GM12878 (cell line): ENCODE measurements around the gene ANO4. TPM values are rescaled to one million over a fixed set of nuclear protein-coding genes. Genes with fewer than 3 reads are reported as not detected.

Experiments
- ATAC-seq: fragments of 200-7000 bp; cut with Tn5 transposase; 3 replicates; pipeline ENCODE4 v1.9.1; 2020; ENCODE audit warnings: mild to moderate bottlenecking, moderate library complexity
- BruUV-seq: library from RNA; stranded (reverse); fragments of 400-500 nt; replicated peaks from 2 replicates; lab custom pipeline; 2021; lab: Mats Ljungman, UMichigan
- CTCF ChIA-PET: fragments of 300-600 bp; sonication (Branson Sonifier 250); formaldehyde crosslinking; extraction: SDS; loops from one replicate; lab custom pipeline; 2021; ENCODE audit warnings: inconsistent platforms; lab: Yijun Ruan, JAX
- POLR2A ChIA-PET: fragments of 350-600 bp; formaldehyde crosslinking; extraction: SDS; loops from one replicate; lab custom pipeline; 2021; ENCODE audit warnings: inconsistent platforms; lab: Charles Lee
- RAD21 ChIA-PET: fragments of 300-600 bp; sonication (Branson Sonifier 250); formaldehyde crosslinking; loops from one replicate; lab custom pipeline; 2023; ENCODE audit warnings: antibody characterized with exemption; ENCODE audit not compliant: unreplicated experiment; lab: Charles Lee
- SMC1A ChIA-PET: fragments of 300-600 bp; sonication (Branson Sonifier 250); formaldehyde crosslinking; loops from one replicate; lab custom pipeline; 2023; ENCODE audit not compliant: unreplicated experiment, uncharacterized antibody; lab: Charles Lee
- DNase-seq: peaks from one replicate; pipeline ENCODE4 v3.0.0-alpha.2; 2011; ENCODE audit warnings: low read depth, low spot score
- FAIRE-seq: peaks from 3 replicates; lab custom pipeline; 2011; peaks lifted over from hg19 to GRCh38; lab: Jason Lieb, UNC
- H2AFZ ChIP-seq: 2 replicates; pipeline ENCODE4 v1.6.0; 2011; ENCODE audit warnings: low read depth, low read length, control low read depth; ENCODE audit not compliant: control insufficient read depth
- H3K27ac ChIP-seq: 2 replicates; pipeline ENCODE4 v1.5.1; 2011; ENCODE audit warnings: control low read depth; ENCODE audit not compliant: control insufficient read depth, insufficient read depth
- H3K27me3 ChIP-seq, 2 experiments: replicated peaks in 1 of 2; 2 replicates each; pipeline versions ENCODE4 v1.6.0 to v1.6.1; 2011; ENCODE audit warnings: low read length in 1 of 2; ENCODE audit not compliant: control insufficient read depth in 2 of 2, insufficient read depth in 2 of 2
- H3K36me3 ChIP-seq, 2 experiments: 2 replicates each; pipeline ENCODE4 v1.5.1; 2011; ENCODE audit warnings: low read length in 1 of 2; ENCODE audit not compliant: control insufficient read depth in 2 of 2, insufficient read depth in 2 of 2
- H3K4me1 ChIP-seq: 2 replicates; pipeline ENCODE4 v1.6.1; 2011; ENCODE audit warnings: mild to moderate bottlenecking, low read length, moderate library complexity, mixed read lengths; ENCODE audit not compliant: control insufficient read depth, insufficient read depth
- H3K4me2 ChIP-seq: 2 replicates; pipeline ENCODE4 v1.6.0; 2011; ENCODE audit warnings: control low read depth; ENCODE audit not compliant: control insufficient read depth, insufficient read depth
- H3K4me3 ChIP-seq: fragments of 200-600 bp; sonication (generic); 2 replicates; pipeline ENCODE4 v1.5.1; 2016
- H3K79me2 ChIP-seq: 2 replicates; pipeline ENCODE4 v1.6.0; 2011; ENCODE audit warnings: low read length; ENCODE audit not compliant: control insufficient read depth, insufficient read depth
- H3K9ac ChIP-seq: 2 replicates; pipeline ENCODE4 v1.8.0; 2011; ENCODE audit warnings: low read length, control low read depth, mixed read lengths; ENCODE audit not compliant: control insufficient read depth, insufficient read depth
- H3K9me3 ChIP-seq: replicated peaks from 3 replicates; pipeline ENCODE4 v1.5.1; 2011; ENCODE audit warnings: mild to moderate bottlenecking, low read length; ENCODE audit not compliant: control insufficient read depth, insufficient read depth
- H4K20me1 ChIP-seq: 2 replicates; pipeline ENCODE4 v1.6.0; 2011; ENCODE audit not compliant: control insufficient read depth, insufficient read depth
- CBX5 ChIP-seq: sonication (generic); IDR thresholded peaks from 2 replicates; pipeline ENCODE4 v1.6.1; 2016; ENCODE audit warnings: low read depth, moderate library complexity, mild to moderate bottlenecking, inconsistent platforms
- EP300 ChIP-seq, 2 experiments: fragments of 150-350 bp in 1 of 2; IDR thresholded peaks; 2 replicates each; pipeline ENCODE4 v1.6.1; 2011 to 2012; ENCODE audit warnings: low read depth in 2 of 2, low read length in 2 of 2, borderline replicate concordance in 1 of 2, improper control_type of control experiment in 1 of 2, inconsistent platforms in 1 of 2; ENCODE audit not compliant: control insufficient read depth in 1 of 2
- FOXM1 ChIP-seq: IDR thresholded peaks from 2 replicates; pipeline ENCODE4 v1.6.1; 2012; ENCODE audit warnings: low read depth, mild to moderate bottlenecking, inconsistent platforms, low read length, moderate library complexity
- GABPA ChIP-seq: IDR thresholded peaks from 2 replicates; pipeline ENCODE4 v1.6.1; 2014; ENCODE audit warnings: antibody characterized with exemption, low read depth, mild to moderate bottlenecking, inconsistent platforms
- MXI1 ChIP-seq: fragments of 150-350 bp; IDR thresholded peaks from 2 replicates; pipeline ENCODE4 v1.6.1; 2011; ENCODE audit warnings: low read depth, mild to moderate bottlenecking, inconsistent platforms, low read length, improper control_type of control experiment
- NFXL1 ChIP-seq: fragments of 450-650 bp; IDR thresholded peaks from 2 replicates; pipeline ENCODE4 v1.6.1; 2017; ENCODE audit warnings: antibody characterized with exemption, mild to moderate bottlenecking, borderline replicate concordance
- PAX5 ChIP-seq: IDR thresholded peaks from 2 replicates; pipeline ENCODE4 v1.6.1; 2011; ENCODE audit warnings: low read depth, low read length, borderline replicate concordance
- PML ChIP-seq: IDR thresholded peaks from 2 replicates; pipeline ENCODE4 v1.6.1; 2012; ENCODE audit warnings: low read length, inconsistent platforms
- TCF12 ChIP-seq: IDR thresholded peaks from 2 replicates; pipeline ENCODE4 v1.6.1; 2011; ENCODE audit warnings: low read depth, mild to moderate bottlenecking, low read length
- TCF7 ChIP-seq: IDR thresholded peaks from 2 replicates; pipeline ENCODE4 v1.6.1; 2014; ENCODE audit warnings: antibody characterized with exemption, borderline replicate concordance
- YY1 ChIP-seq: IDR thresholded peaks from 2 replicates; pipeline ENCODE4 v1.6.1; 2011; ENCODE audit warnings: low read depth, mild to moderate bottlenecking, low read length
- ZNF207 ChIP-seq: fragments of 450-650 bp; IDR thresholded peaks from 2 replicates; pipeline ENCODE4 v1.6.1; 2014; ENCODE audit warnings: antibody characterized with exemption, mild to moderate bottlenecking, borderline replicate concordance
- WGBS: methylation state at CpG from one replicate; pipeline ENCODE4 v1.1.6; 2016; ENCODE audit warnings: low lambda C conversion rate; ENCODE audit not compliant: insufficient replicate concordance, insufficient coverage; ENCODE audit errors: missing lambda C conversion rate; 5-methylcytosine and 5-hydroxymethylcytosine counted together
- in situ Hi-C: fragments of 300-500 bp; cut with MboI; formaldehyde crosslinking; loops from 9 replicates; pipeline ENCODE4 v1.14.3; 2018; ENCODE audit warnings: mixed read lengths
- intact Hi-C: fragments of 100-400 bp; cut with micrococcal nuclease; formaldehyde crosslinking; loops from one replicate; pipeline ENCODE4 v1.14.2; 2022; ENCODE audit not compliant: unreplicated experiment
- polyA plus RNA-seq, 11 experiments: library from polyadenylated mRNA; depleted of rRNA in 4 of 11; unstranded in 6 of 11; stranded (reverse) in 5 of 11; fragments of >200 nt; fragmentation: Nextera tagmentation in 4 of 11; fragmentation: Illumina TruSeq in 1 of 11; extraction: Ambion mirVana in 4 of 11; extraction: Trizol in 1 of 11; gene quantifications; 1 replicate in 1 of 11; 2 replicates in 10 of 11; pipeline versions ENCODE4 v1.2.1 to v1.2.3, GENCODE V29; 2011 to 2016; ENCODE audit warnings: inconsistent platforms in 2 of 11, missing spikeins in 2 of 11, low read depth in 1 of 11
- total RNA-seq, 4 experiments: library from RNA; depleted of rRNA in 3 of 4; stranded (reverse); fragments of >200 nt in 3 of 4; fragmentation: Illumina TruSeq in 1 of 4; extraction: Trizol in 1 of 4; gene quantifications; 2 replicates each; pipeline versions ENCODE4 v1.2.1 to v1.2.3, GENCODE V29; 2013 to 2021
- TF ChIP-seq, protein P1 (sequence below): fragments of 450-650 bp; IDR thresholded peaks from 2 replicates; pipeline ENCODE4 v1.6.1; 2016; ENCODE audit warnings: mild to moderate bottlenecking
- TF ChIP-seq, protein P2 (sequence below): fragments of 450-650 bp; IDR thresholded peaks from 2 replicates; pipeline ENCODE4 v1.6.1; 2014; ENCODE audit warnings: mild to moderate bottlenecking
- TF ChIP-seq, protein P3 (sequence below): fragments of 450-650 bp; IDR thresholded peaks from 2 replicates; pipeline ENCODE4 v1.6.1; 2017; ENCODE audit warnings: mild to moderate bottlenecking, low read depth, inconsistent platforms; ENCODE audit not compliant: poor library complexity, severe bottlenecking
- TF ChIP-seq, protein P4 (sequence below): fragments of 450-650 bp; IDR thresholded peaks from 2 replicates; pipeline ENCODE4 v1.6.1; 2017; ENCODE audit warnings: low read depth, mild to moderate bottlenecking, moderate library complexity
- TF ChIP-seq, protein P5 (sequence below): fragments of 450-650 bp; IDR thresholded peaks from 2 replicates; pipeline ENCODE4 v1.6.1; 2018; ENCODE audit warnings: borderline replicate concordance, mild to moderate bottlenecking; ENCODE audit not compliant: partially characterized antibody

The ANO4 gene
- total and polyA plus RNA-seq, 10 of the 15 experiments (the other 5 are each of a cell fraction or from before 2014, with no cell fraction given), result not detected

DNA sequence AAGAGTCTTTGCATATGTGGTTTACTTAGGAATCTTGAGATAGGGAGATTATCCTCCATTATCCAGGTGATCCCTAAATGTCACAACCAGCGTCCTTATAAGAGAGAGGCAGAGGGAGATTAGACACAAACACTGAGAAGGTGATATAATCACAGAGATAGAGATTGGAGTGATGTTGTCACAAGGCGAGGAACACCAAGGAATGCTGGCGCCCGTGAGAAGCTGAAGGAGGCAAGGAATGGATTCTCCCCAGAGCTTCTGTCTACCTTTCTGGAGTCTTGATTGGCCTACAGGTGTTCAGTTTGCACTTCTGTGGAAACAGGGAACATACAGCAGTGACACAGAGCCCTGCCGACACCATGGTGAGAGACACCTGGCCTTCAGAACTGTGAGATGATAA, 101.6 kb downstream of the ANO4 start:
- H3K79me2 ChIP-seq, result no peaks in the 10 kb centered on the region
- intact Hi-C loops (no loop called here), in situ Hi-C loops (no loop called here)
- no peak overlapping the region for H3K27ac ChIP-seq
- no peak for ATAC-seq
- no peak overlapping the region for H3K4me2 ChIP-seq
- POLR2A ChIA-PET, result no interaction called here
- RAD21 ChIA-PET, result no interaction called here
- no peak for DNase-seq
- FAIRE-seq, result no peak
- TF ChIP-seq PML (no peak), YY1 (no peak), CBX5 (no peak), EP300 (IDR thresholded peaks at IDR 0.05; ENCODE audit: borderline replicate concordance in 1 of 2, control insufficient read depth in 1 of 2, low read depth in 2 of 2, low read length in 2 of 2) (no peak), PAX5 (no peak), MXI1 (no peak), NFXL1 (no peak), FOXM1 (no peak), TCF12 (no peak), GABPA (no peak), ZNF207 (no peak), TCF7 (no peak)
- TF ChIP-seq, protein P1, sequence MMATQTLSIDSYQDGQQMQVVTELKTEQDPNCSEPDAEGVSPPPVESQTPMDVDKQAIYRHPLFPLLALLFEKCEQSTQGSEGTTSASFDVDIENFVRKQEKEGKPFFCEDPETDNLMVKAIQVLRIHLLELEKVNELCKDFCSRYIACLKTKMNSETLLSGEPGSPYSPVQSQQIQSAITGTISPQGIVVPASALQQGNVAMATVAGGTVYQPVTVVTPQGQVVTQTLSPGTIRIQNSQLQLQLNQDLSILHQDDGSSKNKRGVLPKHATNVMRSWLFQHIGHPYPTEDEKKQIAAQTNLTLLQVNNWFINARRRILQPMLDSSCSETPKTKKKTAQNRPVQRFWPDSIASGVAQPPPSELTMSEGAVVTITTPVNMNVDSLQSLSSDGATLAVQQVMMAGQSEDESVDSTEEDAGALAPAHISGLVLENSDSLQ, result no peak
- TF ChIP-seq, protein P2, sequence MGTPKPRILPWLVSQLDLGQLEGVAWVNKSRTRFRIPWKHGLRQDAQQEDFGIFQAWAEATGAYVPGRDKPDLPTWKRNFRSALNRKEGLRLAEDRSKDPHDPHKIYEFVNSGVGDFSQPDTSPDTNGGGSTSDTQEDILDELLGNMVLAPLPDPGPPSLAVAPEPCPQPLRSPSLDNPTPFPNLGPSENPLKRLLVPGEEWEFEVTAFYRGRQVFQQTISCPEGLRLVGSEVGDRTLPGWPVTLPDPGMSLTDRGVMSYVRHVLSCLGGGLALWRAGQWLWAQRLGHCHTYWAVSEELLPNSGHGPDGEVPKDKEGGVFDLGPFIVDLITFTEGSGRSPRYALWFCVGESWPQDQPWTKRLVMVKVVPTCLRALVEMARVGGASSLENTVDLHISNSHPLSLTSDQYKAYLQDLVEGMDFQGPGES, result no peak
- TF ChIP-seq, protein P3, sequence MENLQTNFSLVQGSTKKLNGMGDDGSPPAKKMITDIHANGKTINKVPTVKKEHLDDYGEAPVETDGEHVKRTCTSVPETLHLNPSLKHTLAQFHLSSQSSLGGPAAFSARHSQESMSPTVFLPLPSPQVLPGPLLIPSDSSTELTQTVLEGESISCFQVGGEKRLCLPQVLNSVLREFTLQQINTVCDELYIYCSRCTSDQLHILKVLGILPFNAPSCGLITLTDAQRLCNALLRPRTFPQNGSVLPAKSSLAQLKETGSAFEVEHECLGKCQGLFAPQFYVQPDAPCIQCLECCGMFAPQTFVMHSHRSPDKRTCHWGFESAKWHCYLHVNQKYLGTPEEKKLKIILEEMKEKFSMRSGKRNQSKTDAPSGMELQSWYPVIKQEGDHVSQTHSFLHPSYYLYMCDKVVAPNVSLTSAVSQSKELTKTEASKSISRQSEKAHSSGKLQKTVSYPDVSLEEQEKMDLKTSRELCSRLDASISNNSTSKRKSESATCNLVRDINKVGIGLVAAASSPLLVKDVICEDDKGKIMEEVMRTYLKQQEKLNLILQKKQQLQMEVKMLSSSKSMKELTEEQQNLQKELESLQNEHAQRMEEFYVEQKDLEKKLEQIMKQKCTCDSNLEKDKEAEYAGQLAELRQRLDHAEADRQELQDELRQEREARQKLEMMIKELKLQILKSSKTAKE, result no peak
- TF ChIP-seq, protein P4, sequence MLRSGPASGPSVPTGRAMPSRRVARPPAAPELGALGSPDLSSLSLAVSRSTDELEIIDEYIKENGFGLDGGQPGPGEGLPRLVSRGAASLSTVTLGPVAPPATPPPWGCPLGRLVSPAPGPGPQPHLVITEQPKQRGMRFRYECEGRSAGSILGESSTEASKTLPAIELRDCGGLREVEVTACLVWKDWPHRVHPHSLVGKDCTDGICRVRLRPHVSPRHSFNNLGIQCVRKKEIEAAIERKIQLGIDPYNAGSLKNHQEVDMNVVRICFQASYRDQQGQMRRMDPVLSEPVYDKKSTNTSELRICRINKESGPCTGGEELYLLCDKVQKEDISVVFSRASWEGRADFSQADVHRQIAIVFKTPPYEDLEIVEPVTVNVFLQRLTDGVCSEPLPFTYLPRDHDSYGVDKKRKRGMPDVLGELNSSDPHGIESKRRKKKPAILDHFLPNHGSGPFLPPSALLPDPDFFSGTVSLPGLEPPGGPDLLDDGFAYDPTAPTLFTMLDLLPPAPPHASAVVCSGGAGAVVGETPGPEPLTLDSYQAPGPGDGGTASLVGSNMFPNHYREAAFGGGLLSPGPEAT, result no peak
- TF ChIP-seq, protein P5, sequence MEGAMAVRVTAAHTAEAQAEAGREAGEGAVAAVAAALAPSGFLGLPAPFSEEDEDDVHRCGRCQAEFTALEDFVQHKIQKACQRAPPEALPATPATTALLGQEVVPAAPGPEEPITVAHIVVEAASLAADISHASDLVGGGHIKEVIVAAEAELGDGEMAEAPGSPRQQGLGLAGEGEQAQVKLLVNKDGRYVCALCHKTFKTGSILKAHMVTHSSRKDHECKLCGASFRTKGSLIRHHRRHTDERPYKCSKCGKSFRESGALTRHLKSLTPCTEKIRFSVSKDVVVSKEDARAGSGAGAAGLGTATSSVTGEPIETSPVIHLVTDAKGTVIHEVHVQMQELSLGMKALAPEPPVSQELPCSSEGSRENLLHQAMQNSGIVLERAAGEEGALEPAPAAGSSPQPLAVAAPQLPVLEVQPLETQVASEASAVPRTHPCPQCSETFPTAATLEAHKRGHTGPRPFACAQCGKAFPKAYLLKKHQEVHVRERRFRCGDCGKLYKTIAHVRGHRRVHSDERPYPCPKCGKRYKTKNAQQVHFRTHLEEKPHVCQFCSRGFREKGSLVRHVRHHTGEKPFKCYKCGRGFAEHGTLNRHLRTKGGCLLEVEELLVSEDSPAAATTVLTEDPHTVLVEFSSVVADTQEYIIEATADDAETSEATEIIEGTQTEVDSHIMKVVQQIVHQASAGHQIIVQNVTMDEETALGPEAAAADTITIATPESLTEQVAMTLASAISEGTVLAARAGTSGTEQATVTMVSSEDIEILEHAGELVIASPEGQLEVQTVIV, result no peak
- no peak overlapping the region for H3K4me3 ChIP-seq
- H3K9me3 ChIP-seq, result no peaks in the 10 kb centered on the region
- WGBS, result 54% methylated on average over 5 of the region's 5 CpGs
- no peaks in the 10 kb centered on the region for H3K36me3 ChIP-seq
- H2AFZ ChIP-seq, result no peak overlapping the region
- H3K4me1 ChIP-seq, result no peaks in the 10 kb centered on the region
- no peak overlapping the region for H3K9ac ChIP-seq
- BruUV-seq, result no TSS peak
- SMC1A ChIA-PET, result no interaction called here
- H4K20me1 ChIP-seq, result no peaks in the 10 kb centered on the region
- no peaks in the 10 kb centered on the region for H3K27me3 ChIP-seq
- CTCF ChIA-PET, result no interaction called here
